Measurements from ENCODE around the gene CLK2. TPM values are rescaled to one million over a fixed set of nuclear protein-coding genes. Genes with fewer than 3 reads are reported as not detected.
A peak's percentile ranks its signal among the peaks of the same experiment; 100 is the strongest.

CLK2 gene
- total and polyA plus RNA-seq, 4 donors: 8.3 to 28.2 (median 14.8) TPM

DNA sequence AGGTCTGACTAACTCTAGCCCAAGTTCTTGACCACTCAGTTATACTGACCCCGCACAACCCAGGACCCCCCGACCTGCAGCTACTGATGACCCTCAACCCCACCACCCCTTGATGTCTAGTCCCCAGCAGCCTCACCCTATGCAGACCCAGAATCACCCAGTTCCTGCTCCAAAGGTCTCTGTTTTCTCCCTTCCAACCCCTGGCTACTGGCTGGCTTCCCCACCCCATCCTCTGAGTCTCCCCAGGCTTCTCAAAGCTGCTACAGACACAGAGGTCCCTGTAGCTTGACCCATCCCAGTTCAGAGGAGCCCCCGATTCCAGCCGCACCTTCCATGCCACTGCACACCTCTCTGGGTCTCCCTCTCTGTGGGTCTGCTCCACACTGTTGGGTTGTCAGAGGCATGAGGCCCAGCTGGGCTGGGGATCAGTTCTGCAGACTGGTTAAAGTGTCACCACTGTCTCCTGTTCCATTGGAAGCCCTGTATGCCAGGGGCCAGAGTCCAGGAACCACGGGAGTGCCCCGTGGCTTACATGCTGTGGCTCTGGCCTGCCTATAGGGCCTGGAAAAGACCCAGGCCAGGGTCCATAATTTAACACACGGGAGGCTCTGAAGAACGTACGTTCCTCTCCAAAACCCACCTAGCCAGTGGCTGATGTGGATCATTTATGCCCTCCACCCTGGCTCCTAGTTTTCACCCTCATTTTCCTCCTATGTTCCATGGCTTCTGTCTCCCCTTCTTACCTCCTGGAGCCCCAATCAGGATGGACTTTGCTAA is 27.4 kb upstream of the CLK2 start:
- peaks cover 0 to 4% (median 3%) of the 10 kb centered on the region in 4 donors for H3K36me3 ChIP-seq (ENCODE audit: control insufficient read depth in 4 of 4, insufficient read depth in 3 of 4, low read depth in 1 of 4, low read length in 3 of 4)
- H3K27ac ChIP-seq (ENCODE audit: low read depth in 1 of 2, low read length in 2 of 2): peak overlapping the region; percentile 86 to 88
- no peaks in the 10 kb centered on the region for H3K27me3 ChIP-seq (ENCODE audit: control insufficient read depth in 4 of 4, insufficient read depth in 4 of 4, low read length in 3 of 4)
- peak overlapping the region; percentile 38 to 60 for H3K9ac ChIP-seq (ENCODE audit: low read depth in 1 of 2, low read length in 2 of 2)
- peak; percentile 66 for DNase-seq (ENCODE audit: low spot score)
- TF ChIP-seq CTCF (IDR thresholded peaks at IDR 0.05; ENCODE audit: low read depth, low read length, missing input control): peak; percentile 8
- TF ChIP-seq FOXA1 (IDR thresholded peaks at IDR 0.05): no peak
- TF ChIP-seq GABPA (IDR thresholded peaks at IDR 0.05 in 1 of 2, conservative IDR thresholded peaks at IDR 0.05 in 1 of 2): peak in 1 of 2 donors; percentile 55
- no peak for TF ChIP-seq NR2F2 (IDR thresholded peaks at IDR 0.05)
- TF ChIP-seq RAD21 (IDR thresholded peaks at IDR 0.05): no peak
- no peak for TF ChIP-seq ZBTB33 (IDR thresholded peaks at IDR 0.05)
- TF ChIP-seq HNF4A (conservative IDR thresholded peaks at IDR 0.05): peak; percentile 96 to 98
- TF ChIP-seq RXRA (IDR thresholded peaks at IDR 0.05): peak; percentile 53 to 75
- TF ChIP-seq, protein P1, sequence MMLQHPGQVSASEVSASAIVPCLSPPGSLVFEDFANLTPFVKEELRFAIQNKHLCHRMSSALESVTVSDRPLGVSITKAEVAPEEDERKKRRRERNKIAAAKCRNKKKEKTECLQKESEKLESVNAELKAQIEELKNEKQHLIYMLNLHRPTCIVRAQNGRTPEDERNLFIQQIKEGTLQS (IDR thresholded peaks at IDR 0.05): no peak
- TF ChIP-seq, protein P2, sequence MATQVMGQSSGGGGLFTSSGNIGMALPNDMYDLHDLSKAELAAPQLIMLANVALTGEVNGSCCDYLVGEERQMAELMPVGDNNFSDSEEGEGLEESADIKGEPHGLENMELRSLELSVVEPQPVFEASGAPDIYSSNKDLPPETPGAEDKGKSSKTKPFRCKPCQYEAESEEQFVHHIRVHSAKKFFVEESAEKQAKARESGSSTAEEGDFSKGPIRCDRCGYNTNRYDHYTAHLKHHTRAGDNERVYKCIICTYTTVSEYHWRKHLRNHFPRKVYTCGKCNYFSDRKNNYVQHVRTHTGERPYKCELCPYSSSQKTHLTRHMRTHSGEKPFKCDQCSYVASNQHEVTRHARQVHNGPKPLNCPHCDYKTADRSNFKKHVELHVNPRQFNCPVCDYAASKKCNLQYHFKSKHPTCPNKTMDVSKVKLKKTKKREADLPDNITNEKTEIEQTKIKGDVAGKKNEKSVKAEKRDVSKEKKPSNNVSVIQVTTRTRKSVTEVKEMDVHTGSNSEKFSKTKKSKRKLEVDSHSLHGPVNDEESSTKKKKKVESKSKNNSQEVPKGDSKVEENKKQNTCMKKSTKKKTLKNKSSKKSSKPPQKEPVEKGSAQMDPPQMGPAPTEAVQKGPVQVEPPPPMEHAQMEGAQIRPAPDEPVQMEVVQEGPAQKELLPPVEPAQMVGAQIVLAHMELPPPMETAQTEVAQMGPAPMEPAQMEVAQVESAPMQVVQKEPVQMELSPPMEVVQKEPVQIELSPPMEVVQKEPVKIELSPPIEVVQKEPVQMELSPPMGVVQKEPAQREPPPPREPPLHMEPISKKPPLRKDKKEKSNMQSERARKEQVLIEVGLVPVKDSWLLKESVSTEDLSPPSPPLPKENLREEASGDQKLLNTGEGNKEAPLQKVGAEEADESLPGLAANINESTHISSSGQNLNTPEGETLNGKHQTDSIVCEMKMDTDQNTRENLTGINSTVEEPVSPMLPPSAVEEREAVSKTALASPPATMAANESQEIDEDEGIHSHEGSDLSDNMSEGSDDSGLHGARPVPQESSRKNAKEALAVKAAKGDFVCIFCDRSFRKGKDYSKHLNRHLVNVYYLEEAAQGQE (IDR thresholded peaks at IDR 0.05): peak; percentile 94
- TF ChIP-seq TAF1 (conservative IDR thresholded peaks at IDR 0.05): peak; percentile 87
- TF ChIP-seq, protein P3, sequence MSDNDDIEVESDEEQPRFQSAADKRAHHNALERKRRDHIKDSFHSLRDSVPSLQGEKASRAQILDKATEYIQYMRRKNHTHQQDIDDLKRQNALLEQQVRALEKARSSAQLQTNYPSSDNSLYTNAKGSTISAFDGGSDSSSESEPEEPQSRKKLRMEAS (IDR thresholded peaks at IDR 0.05): peak; percentile 72
- TF ChIP-seq HNF4G (IDR thresholded peaks at IDR 0.05): peak; percentile 83
- peak; percentile 23 for TF ChIP-seq FOXA2 (IDR thresholded peaks at IDR 0.05)
- TF ChIP-seq JUND (IDR thresholded peaks at IDR 0.05): no peak
- peak in 1 of 2 donors; percentile 49 for TF ChIP-seq EGR1 (IDR thresholded peaks at IDR 0.05; ENCODE audit: low read depth in 2 of 2)
- peak; percentile 83 for TF ChIP-seq YY1 (IDR thresholded peaks at IDR 0.05)
- TF ChIP-seq SP1 (IDR thresholded peaks at IDR 0.05): peak; percentile 92
- 44% methylated on average over 9 of the region's 9 CpGs for WGBS
- H3K4me1 ChIP-seq (ENCODE audit: control insufficient read depth in 4 of 4, insufficient read depth in 4 of 4, low read length in 3 of 4): peaks cover 5 to 31% (median 16%) of the 10 kb centered on the region in 4 donors
- peak overlapping the region; percentile 6 to 56 (median 50) for H3K4me3 ChIP-seq (ENCODE audit: low read depth in 1 of 3, low read length in 3 of 3)
- H3K9me3 ChIP-seq (ENCODE audit: control insufficient read depth in 4 of 4, low read length in 3 of 4): no peaks in the 10 kb centered on the region
